GM18858 (cell line): ENCODE results near the gene IFITM1.
"Not testable (repeated sequence)": the region's sequence is repeated elsewhere in the genome, so short reads cannot be mapped to it uniquely, and the experiment has no call there.

Source experiments
- ATAC-seq: cut with Tn5 transposase; IDR thresholded peaks from one replicate; pipeline ENCODE4 v1.9.1; 2021; ENCODE audit not compliant: unreplicated experiment

IFITM1 gene

GRCh38 chr11:340539-341512 is 27.0 kb downstream of the IFITM1 start:
- no peak for ATAC-seq

GRCh38 chr11:342328-342727 is 28.5 kb downstream of the IFITM1 start:
- no peak for ATAC-seq

GRCh38 chr11:344836-345578 is 31.2 kb downstream of the IFITM1 start:
- ATAC-seq, result no peak

GRCh38 chr11:346529-346928 is 32.7 kb downstream of the IFITM1 start:
- ATAC-seq, result no peak

- not testable (repeated sequence) for ATAC-seq
These were observed 35.6 kb downstream of the IFITM1 start for GRCh38 chr11:349270-349954.

GRCh38 chr11:350033-350722 is 36.3 kb downstream of the IFITM1 start:
- not testable (repeated sequence) for ATAC-seq

- no peak for ATAC-seq
These were observed 36.9 kb downstream of the IFITM1 start for GRCh38 chr11:350723-351255.

- ATAC-seq, result no peak
These were observed 37.6 kb downstream of the IFITM1 start for GRCh38 chr11:351411-351810.

GRCh38 chr11:352456-353031 is 38.7 kb downstream of the IFITM1 start:
- ATAC-seq, result no peak

- no peak for ATAC-seq
These were observed 39.5 kb downstream of the IFITM1 start for GRCh38 chr11:353179-353873.

- no peak for ATAC-seq
These were observed 42.0 kb downstream of the IFITM1 start for GRCh38 chr11:355581-356458.

- ATAC-seq, result no peak
These were observed 42.8 kb downstream of the IFITM1 start for GRCh38 chr11:356610-357009.

GRCh38 chr11:357582-357981 is 43.7 kb downstream of the IFITM1 start:
- no peak for ATAC-seq

GRCh38 chr11:358129-358800 is 44.4 kb downstream of the IFITM1 start:
- no peak for ATAC-seq

GRCh38 chr11:359181-359714 is 45.4 kb downstream of the IFITM1 start:
- ATAC-seq, result no peak

GRCh38 chr11:360326-361280 is 46.8 kb downstream of the IFITM1 start:
- ATAC-seq, result no peak
